ENCODE results near the gene OR4D9. TPM values are rescaled to one million over a fixed set of nuclear protein-coding genes. Genes with fewer than 3 reads are reported as not detected.

The OR4D9 gene
- total RNA-seq, 2 experiments from 2014 or later: not detected

GRCh38 chr11:59520741-59521140 lies 9.4 kb downstream of the OR4D9 start:
- ATAC-seq (ENCODE audit: poor library complexity) (no peak), DNase-seq (no peak)
- Mint-ChIP-seq H3K36me3 (ENCODE audit: low read depth) (no peaks in the 10 kb centered on the region), H3K4me1 (ENCODE audit: low read depth) (no peaks in the 10 kb centered on the region), H3K27me3 (peaks cover 5% of the 10 kb centered on the region), H3K9me3 (no peaks in the 10 kb centered on the region), H3K4me3 (no peak overlapping the region), H3K27ac (no peak overlapping the region)
- intact Hi-C loops (cut with DNase I, micrococcal nuclease): no loop called here
- no peaks in the 10 kb centered on the region for H3K4me1 ChIP-seq (ENCODE audit: insufficient read depth, low read length)
- H3K27ac ChIP-seq (ENCODE audit: low read depth in 1 of 2, low read length in 2 of 2): no peak overlapping the region
- H3K27me3 ChIP-seq (ENCODE audit: control insufficient read depth in 1 of 2, insufficient read depth in 2 of 2, low read length in 2 of 2): no peaks in the 10 kb centered on the region
- TF ChIP-seq CTCF (IDR thresholded peaks at IDR 0.05): no peak
- no peaks in the 10 kb centered on the region for H3K9me3 ChIP-seq (ENCODE audit: control insufficient read depth in 1 of 2, insufficient read depth in 1 of 2, low read length in 2 of 2)
- CTCF ChIA-PET: no interaction called here
- H3K4me3 ChIP-seq (ENCODE audit: low read length): no peak overlapping the region
- H3K36me3 ChIP-seq (ENCODE audit: insufficient read depth, low read length): no peaks in the 10 kb centered on the region
- POLR2A ChIA-PET: no interaction called here

- Histone ChIP-seq H3K27me3 (ENCODE audit: control insufficient read depth in 1 of 2, insufficient read depth in 2 of 2, low read length in 2 of 2) (no peaks in the 10 kb centered on the region), H3K4me3 (ENCODE audit: low read length) (no peak overlapping the region), H3K4me1 (ENCODE audit: insufficient read depth, low read length) (no peaks in the 10 kb centered on the region), H3K36me3 (ENCODE audit: insufficient read depth, low read length) (no peaks in the 10 kb centered on the region), H3K27ac (ENCODE audit: low read depth in 1 of 2, low read length in 2 of 2) (no peak overlapping the region), H3K9me3 (ENCODE audit: control insufficient read depth in 1 of 2, insufficient read depth in 1 of 2, low read length in 2 of 2) (no peaks in the 10 kb centered on the region)
- no peaks in the 10 kb centered on the region for H3K4me1 Mint-ChIP-seq (ENCODE audit: low read depth)
- intact Hi-C loops (cut with DNase I, micrococcal nuclease): no loop called here
- H3K4me3 Mint-ChIP-seq: no peak overlapping the region
- DNase-seq (no peak), ATAC-seq (ENCODE audit: poor library complexity) (no peak)
- H3K27ac Mint-ChIP-seq: no peak overlapping the region
- H3K9me3 Mint-ChIP-seq: no peaks in the 10 kb centered on the region
- H3K27me3 Mint-ChIP-seq: peaks cover 5% of the 10 kb centered on the region
- no peak for TF ChIP-seq CTCF (IDR thresholded peaks at IDR 0.05)
- ChIA-PET CTCF (no interaction called here), POLR2A (interaction anchor here (0.5 kb wide), 1 partner anchor 13 kb away, joined by 3 read pairs; no protein-coding TSS in a partner anchor)
- H3K36me3 Mint-ChIP-seq (ENCODE audit: low read depth): no peaks in the 10 kb centered on the region
Measured at GRCh38 chr11:59523541-59523940, 12.2 kb downstream of the OR4D9 start.

DNA sequence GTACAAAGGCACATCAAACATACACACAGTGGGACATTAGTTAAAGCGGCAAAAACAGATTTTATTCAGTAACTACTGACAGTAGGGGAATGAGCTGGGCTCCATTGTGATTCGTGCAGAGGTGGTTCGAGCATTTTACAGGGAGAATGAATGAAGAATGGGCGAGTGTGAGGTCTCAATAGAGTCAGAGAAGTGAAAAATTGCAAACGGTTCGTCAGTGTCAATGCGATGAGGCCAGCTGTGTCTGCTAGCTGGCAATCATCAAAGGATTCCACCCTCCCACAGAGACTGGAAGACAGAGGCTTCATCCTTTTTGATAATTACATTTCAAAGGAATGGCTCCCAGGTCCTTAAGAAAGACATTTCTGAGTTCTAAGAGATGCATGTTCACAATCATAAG lies 17.4 kb downstream of the OR4D9 start:
- ChIA-PET CTCF (no interaction called here), POLR2A (no interaction called here)
- no peaks in the 10 kb centered on the region for H3K4me1 Mint-ChIP-seq (ENCODE audit: low read depth)
- H3K27me3 ChIP-seq (ENCODE audit: control insufficient read depth in 1 of 2, insufficient read depth in 2 of 2, low read length in 2 of 2): no peaks in the 10 kb centered on the region
- intact Hi-C loops (cut with DNase I, micrococcal nuclease): no loop called here
- TF ChIP-seq CTCF (IDR thresholded peaks at IDR 0.05): no peak
- H3K9me3 ChIP-seq (ENCODE audit: control insufficient read depth in 1 of 2, insufficient read depth in 1 of 2, low read length in 2 of 2): no peaks in the 10 kb centered on the region
- H3K27ac ChIP-seq (ENCODE audit: low read depth in 1 of 2, low read length in 2 of 2): no peak overlapping the region
- no peak overlapping the region for H3K27ac Mint-ChIP-seq
- no peak overlapping the region for H3K4me3 Mint-ChIP-seq
- H3K27me3 Mint-ChIP-seq: peaks cover 5% of the 10 kb centered on the region
- H3K36me3 ChIP-seq (ENCODE audit: insufficient read depth, low read length): no peaks in the 10 kb centered on the region
- no peak overlapping the region for H3K4me3 ChIP-seq (ENCODE audit: low read length)
- H3K9me3 Mint-ChIP-seq: no peaks in the 10 kb centered on the region
- no peaks in the 10 kb centered on the region for H3K36me3 Mint-ChIP-seq (ENCODE audit: low read depth)
- H3K4me1 ChIP-seq (ENCODE audit: insufficient read depth, low read length): no peaks in the 10 kb centered on the region
- no peak for ATAC-seq (ENCODE audit: poor library complexity)
- no peak for DNase-seq
